Gastrocnemius medialis (tissue), 4 donors: ENCODE measurements around the gene BMPER. TPM values are rescaled to one million over a fixed set of nuclear protein-coding genes. Genes with fewer than 3 reads are reported as not detected.

Source experiments
- ATAC-seq, 2 donors: fragments of 150-250 bp; one replicate each; pipeline ENCODE4 v1.9.1; 2016
- DNase-seq, 2 donors: peaks; one replicate each; pipeline ENCODE4 v3.0.0-alpha.2; 2019
- H3K27ac ChIP-seq, 4 donors: fragments of 200-600 bp; sonication (generic); 1 replicate in 1 of 4; 2 replicates in 3 of 4; pipeline ENCODE4 v1.5.1; 2016 to 2018; ENCODE audit warnings: mild to moderate bottlenecking in 2 of 4, moderate library complexity in 1 of 4
- H3K27me3 ChIP-seq, 3 donors: fragments of 200-600 bp; sonication (generic) in 2 of 3; 1 replicate in 1 of 3; 2 replicates in 2 of 3; pipeline versions ENCODE4 v1.5.1 to v1.6.0; 2016 to 2019; ENCODE audit warnings: mild to moderate bottlenecking in 1 of 3, moderate library complexity in 1 of 3
- H3K36me3 ChIP-seq, 2 donors: fragments of 200-600 bp; sonication (generic) in 1 of 2; one replicate each; pipeline ENCODE4 v1.5.1; 2017 to 2018
- H3K4me1 ChIP-seq, 2 donors: fragments of 200-600 bp; sonication (generic) in 1 of 2; one replicate each; pipeline ENCODE4 v1.5.1; 2016 to 2017; ENCODE audit warnings: mild to moderate bottlenecking in 2 of 2
- H3K4me3 ChIP-seq, 4 donors: fragments of 200-600 bp; sonication (generic) in 3 of 4; 1 replicate in 1 of 4; 2 replicates in 3 of 4; pipeline ENCODE4 v1.5.1; 2016 to 2019; ENCODE audit warnings: mild to moderate bottlenecking in 2 of 4
- H3K9me3 ChIP-seq, 3 donors: fragments of 200-600 bp; sonication (generic) in 2 of 3; 1 replicate in 1 of 3; 2 replicates in 2 of 3; pipeline ENCODE4 v1.5.1; 2016 to 2019
- POLR2A ChIP-seq, 2 donors: fragments of 450-650 bp; IDR thresholded peaks; one replicate each; pipeline ENCODE4 v1.6.1; 2017; ENCODE audit warnings: antibody characterized with exemption in 2 of 2, mild to moderate bottlenecking in 2 of 2, moderate library complexity in 2 of 2
- in situ Hi-C, 4 donors: fragments of 200-750 bp; cut with MboI; loops; one replicate each; pipeline versions ENCODE4 v1.15.0 to v1.8.0; 2017; ENCODE audit warnings: low sequenced_read_pairs in 4 of 4
- intact Hi-C: fragments of 100-400 bp; cut with DNase I; formaldehyde crosslinking; loops from one replicate; pipeline ENCODE4 v1.15.1; 2023; ENCODE audit warnings: low total_unique reads
- total RNA-seq, 4 donors: library from RNA; depleted of rRNA; stranded (reverse); fragments of >200 nt; gene quantifications; one replicate each; pipeline versions ENCODE4 v1.1.0 to v1.2.3, GENCODE V29; 2016
- TF ChIP-seq, protein P1 (sequence below), 5 experiments: fragments of 450-650 bp in 3 of 5; fragments of 200-600 bp in 2 of 5; sonication (generic) in 2 of 5; IDR thresholded peaks in 4 of 5; conservative IDR thresholded peaks in 1 of 5; 1 replicate in 4 of 5; 2 replicates in 1 of 5; pipeline ENCODE4 v1.5.1; 2016 to 2019; ENCODE audit warnings: antibody characterized with exemption in 5 of 5, mild to moderate bottlenecking in 3 of 5, moderate library complexity in 3 of 5

Gene BMPER
- total RNA-seq, 4 donors from 2014 or later = 1.7 to 11.0 (median 4.5) TPM

DNA sequence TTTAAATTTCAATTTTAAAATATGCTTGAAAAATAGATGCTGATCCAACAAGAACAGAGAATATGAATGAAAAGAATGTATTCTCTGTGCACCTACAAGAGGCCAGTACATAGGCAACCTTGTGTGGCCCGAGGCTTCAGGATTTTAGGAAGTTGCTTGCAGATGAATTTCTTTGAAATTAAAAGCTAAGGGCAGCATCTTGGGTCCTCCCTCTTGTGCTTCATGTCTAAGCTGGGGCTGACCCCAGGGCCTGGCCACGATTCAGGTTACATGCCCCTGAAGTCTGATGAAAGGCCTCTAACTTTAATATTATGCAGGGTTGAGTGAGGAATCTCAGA, 138.9 kb downstream of the BMPER start:
- DNase-seq = no peak
- Histone ChIP-seq H3K4me3 (no peak overlapping the region), H3K27ac (no peak overlapping the region), H3K4me1 (no peaks in the 10 kb centered on the region), H3K9me3 (no peaks in the 10 kb centered on the region), H3K27me3 (no peaks in the 10 kb centered on the region), H3K36me3 (no peaks in the 10 kb centered on the region)
- no peak for TF ChIP-seq POLR2A (IDR thresholded peaks at IDR 0.05)
- TF ChIP-seq, protein P1, sequence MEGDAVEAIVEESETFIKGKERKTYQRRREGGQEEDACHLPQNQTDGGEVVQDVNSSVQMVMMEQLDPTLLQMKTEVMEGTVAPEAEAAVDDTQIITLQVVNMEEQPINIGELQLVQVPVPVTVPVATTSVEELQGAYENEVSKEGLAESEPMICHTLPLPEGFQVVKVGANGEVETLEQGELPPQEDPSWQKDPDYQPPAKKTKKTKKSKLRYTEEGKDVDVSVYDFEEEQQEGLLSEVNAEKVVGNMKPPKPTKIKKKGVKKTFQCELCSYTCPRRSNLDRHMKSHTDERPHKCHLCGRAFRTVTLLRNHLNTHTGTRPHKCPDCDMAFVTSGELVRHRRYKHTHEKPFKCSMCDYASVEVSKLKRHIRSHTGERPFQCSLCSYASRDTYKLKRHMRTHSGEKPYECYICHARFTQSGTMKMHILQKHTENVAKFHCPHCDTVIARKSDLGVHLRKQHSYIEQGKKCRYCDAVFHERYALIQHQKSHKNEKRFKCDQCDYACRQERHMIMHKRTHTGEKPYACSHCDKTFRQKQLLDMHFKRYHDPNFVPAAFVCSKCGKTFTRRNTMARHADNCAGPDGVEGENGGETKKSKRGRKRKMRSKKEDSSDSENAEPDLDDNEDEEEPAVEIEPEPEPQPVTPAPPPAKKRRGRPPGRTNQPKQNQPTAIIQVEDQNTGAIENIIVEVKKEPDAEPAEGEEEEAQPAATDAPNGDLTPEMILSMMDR (IDR thresholded peaks at IDR 0.05 in 4 of 5, conservative IDR thresholded peaks at IDR 0.05 in 1 of 5) = no peak
- no peak for ATAC-seq
- in situ Hi-C loops (no loop called here), intact Hi-C loops (no loop called here)

DNA sequence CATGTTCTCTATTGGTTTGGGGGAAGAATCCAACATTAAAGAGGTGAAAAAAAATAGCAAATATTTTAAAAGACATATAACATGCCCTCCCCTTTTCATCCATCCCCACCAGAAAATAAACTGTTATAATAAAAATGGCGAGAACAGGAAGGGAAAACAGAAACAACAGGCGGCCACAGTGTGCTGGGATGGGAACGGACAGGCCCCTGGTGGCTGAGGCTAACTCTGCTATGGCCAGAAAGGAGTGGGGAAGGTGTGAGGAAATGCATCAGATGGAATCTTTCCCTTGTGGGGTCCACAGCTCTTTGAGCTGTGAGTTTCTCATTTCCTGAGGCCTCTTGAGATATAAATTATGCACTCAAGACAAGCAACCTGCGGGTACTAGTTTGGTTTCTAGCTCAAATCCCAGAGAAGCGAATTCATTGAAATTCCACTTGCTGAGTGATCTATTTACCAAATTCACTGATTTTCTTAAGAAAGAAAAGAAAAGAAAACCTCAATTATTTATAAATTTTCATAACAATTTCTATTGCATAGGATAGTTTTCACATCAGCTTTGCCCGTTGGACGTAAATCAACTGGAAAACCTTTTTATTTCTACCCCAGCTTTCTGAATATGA, 139.5 kb downstream of the BMPER start:
- no peak overlapping the region for H3K27ac ChIP-seq
- ATAC-seq (no peak), DNase-seq (no peak)
- in situ Hi-C loops (no loop called here), intact Hi-C loops (no loop called here)
- TF ChIP-seq POLR2A (IDR thresholded peaks at IDR 0.05) = no peak
- TF ChIP-seq, protein P1 (IDR thresholded peaks at IDR 0.05 in 4 of 5, conservative IDR thresholded peaks at IDR 0.05 in 1 of 5) = no peak
- H3K4me1 ChIP-seq = no peaks in the 10 kb centered on the region
- H3K9me3 ChIP-seq = no peaks in the 10 kb centered on the region
- H3K4me3 ChIP-seq = no peak overlapping the region
- no peaks in the 10 kb centered on the region for H3K27me3 ChIP-seq
- no peaks in the 10 kb centered on the region for H3K36me3 ChIP-seq

DNA sequence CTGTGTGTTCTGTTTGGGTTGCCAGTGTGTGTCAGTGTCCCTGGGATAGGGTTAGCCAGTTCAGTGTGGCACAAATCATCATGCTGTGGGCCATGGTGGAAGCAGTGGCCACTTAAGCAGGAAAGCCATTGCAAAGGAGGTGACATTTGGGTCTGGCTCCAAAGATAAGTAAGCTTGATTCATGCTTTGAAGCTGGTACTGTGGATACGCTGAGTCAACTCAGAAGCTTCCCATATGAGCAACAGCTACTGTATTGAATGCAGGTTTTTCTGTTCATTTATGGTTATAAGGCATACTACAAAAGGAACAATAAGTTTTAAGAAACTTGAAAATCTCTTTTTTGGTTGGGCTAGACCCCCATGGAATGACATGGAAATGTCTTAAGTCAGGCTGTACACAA, 143.1 kb downstream of the BMPER start:
- DNase-seq (no peak), ATAC-seq (no peak)
- in situ Hi-C loops (no loop called here), intact Hi-C loops (no loop called here)
- no peak overlapping the region for H3K4me3 ChIP-seq
- TF ChIP-seq, protein P1 (IDR thresholded peaks at IDR 0.05 in 4 of 5, conservative IDR thresholded peaks at IDR 0.05 in 1 of 5) = no peak
- TF ChIP-seq POLR2A (IDR thresholded peaks at IDR 0.05) = no peak
- no peaks in the 10 kb centered on the region for H3K4me1 ChIP-seq
- no peaks in the 10 kb centered on the region for H3K9me3 ChIP-seq
- no peak overlapping the region for H3K27ac ChIP-seq
- no peaks in the 10 kb centered on the region for H3K27me3 ChIP-seq
- H3K36me3 ChIP-seq = no peaks in the 10 kb centered on the region

DNA sequence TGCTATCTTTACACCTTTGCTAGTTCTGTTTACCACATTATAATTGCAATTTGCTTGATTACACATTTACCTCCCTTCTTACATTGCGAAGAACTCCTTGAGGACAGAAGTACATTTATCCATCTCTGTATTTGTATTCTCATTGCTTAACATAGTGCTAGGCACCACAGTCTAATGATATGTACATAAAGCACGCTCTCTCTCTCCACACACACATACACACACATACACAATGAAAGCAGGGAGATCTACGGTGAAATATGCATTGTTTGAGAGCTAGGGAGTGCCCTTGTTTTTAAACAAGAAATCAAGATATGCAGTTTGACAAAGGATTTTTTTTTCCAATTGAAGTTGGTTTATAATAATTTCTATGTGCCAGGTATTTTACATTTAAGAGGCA, 148.7 kb downstream of the BMPER start:
- TF ChIP-seq, protein P1 (IDR thresholded peaks at IDR 0.05 in 4 of 5, conservative IDR thresholded peaks at IDR 0.05 in 1 of 5) = no peak
- no peak for TF ChIP-seq POLR2A (IDR thresholded peaks at IDR 0.05)
- intact Hi-C loops = no loop called here
- ATAC-seq = no peak
- Histone ChIP-seq H3K27me3 (no peaks in the 10 kb centered on the region), H3K27ac (no peak overlapping the region), H3K4me1 (no peaks in the 10 kb centered on the region), H3K4me3 (no peak overlapping the region), H3K36me3 (no peaks in the 10 kb centered on the region), H3K9me3 (no peaks in the 10 kb centered on the region)
- DNase-seq = no peak
- in situ Hi-C loops = no loop called here

DNA sequence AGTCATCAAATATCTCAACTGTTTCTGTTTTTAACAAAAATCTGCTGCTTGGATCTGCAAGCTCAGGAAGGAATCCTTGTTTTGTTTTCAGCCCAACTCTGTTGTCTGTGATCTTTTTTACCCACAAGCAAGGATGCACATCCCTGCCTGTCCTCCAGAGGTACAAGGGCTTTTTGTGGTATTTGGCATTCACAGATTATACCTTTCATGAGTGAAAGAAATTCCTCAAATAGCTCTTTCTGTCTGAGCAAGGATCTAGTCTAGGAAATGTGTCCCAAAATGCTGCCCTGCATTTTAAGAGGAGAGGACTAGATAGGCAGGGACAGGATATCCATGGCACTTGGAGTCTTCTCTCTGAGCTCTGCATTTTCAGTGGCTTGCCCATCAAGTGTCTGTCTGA, 151.8 kb downstream of the BMPER start:
- ATAC-seq (no peak), DNase-seq (no peak)
- H3K27ac ChIP-seq = no peak overlapping the region
- H3K36me3 ChIP-seq = no peaks in the 10 kb centered on the region
- intact Hi-C loops = no loop called here
- in situ Hi-C loops = no loop called here
- no peak overlapping the region for H3K4me3 ChIP-seq
- no peak for TF ChIP-seq POLR2A (IDR thresholded peaks at IDR 0.05)
- TF ChIP-seq, protein P1 (IDR thresholded peaks at IDR 0.05 in 4 of 5, conservative IDR thresholded peaks at IDR 0.05 in 1 of 5) = no peak
- no peaks in the 10 kb centered on the region for H3K4me1 ChIP-seq
- no peaks in the 10 kb centered on the region for H3K27me3 ChIP-seq
- H3K9me3 ChIP-seq = no peaks in the 10 kb centered on the region
